Lower leg skin (tissue), 3 donors: ENCODE results near the gene ARMC5.
"Not testable (repeated sequence)": the region's sequence is repeated elsewhere in the genome, so short reads cannot be mapped to it uniquely, and the experiment has no call there.

Source experiments
- POLR2A ChIP-seq, 2 donors: fragments of 450-650 bp; IDR thresholded peaks; one replicate each; pipeline ENCODE4 v1.6.1; 2016 to 2017; ENCODE audit warnings: antibody characterized with exemption in 2 of 2, mild to moderate bottlenecking in 1 of 2, moderate library complexity in 1 of 2
- TF ChIP-seq, protein P1 (sequence below), 3 donors: fragments of 450-650 bp; IDR thresholded peaks; one replicate each; pipeline ENCODE4 v1.5.1; 2016; ENCODE audit warnings: antibody characterized with exemption in 3 of 3, mild to moderate bottlenecking in 3 of 3, moderate library complexity in 2 of 3

DNA sequence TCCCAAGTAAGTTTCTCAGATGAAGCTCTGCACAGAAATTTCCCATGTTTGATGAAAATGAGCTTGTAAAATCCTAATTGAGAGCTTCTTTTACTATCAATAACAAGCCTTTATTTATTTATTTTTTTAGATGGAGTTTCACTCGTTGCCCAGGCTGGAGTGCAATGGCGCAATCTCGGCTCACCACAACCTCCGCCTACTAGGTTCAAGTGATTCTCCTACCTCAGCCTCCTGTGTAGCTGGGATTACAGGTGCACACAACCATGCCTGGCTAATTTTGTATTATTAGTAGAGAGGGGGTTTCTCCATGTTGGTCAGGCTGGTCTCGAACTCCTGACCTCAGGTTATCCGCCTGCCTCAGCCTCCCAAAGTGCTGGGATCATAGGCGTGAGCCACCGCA lies 44.3 kb downstream of the ARMC5 start:
- TF ChIP-seq, protein P1, sequence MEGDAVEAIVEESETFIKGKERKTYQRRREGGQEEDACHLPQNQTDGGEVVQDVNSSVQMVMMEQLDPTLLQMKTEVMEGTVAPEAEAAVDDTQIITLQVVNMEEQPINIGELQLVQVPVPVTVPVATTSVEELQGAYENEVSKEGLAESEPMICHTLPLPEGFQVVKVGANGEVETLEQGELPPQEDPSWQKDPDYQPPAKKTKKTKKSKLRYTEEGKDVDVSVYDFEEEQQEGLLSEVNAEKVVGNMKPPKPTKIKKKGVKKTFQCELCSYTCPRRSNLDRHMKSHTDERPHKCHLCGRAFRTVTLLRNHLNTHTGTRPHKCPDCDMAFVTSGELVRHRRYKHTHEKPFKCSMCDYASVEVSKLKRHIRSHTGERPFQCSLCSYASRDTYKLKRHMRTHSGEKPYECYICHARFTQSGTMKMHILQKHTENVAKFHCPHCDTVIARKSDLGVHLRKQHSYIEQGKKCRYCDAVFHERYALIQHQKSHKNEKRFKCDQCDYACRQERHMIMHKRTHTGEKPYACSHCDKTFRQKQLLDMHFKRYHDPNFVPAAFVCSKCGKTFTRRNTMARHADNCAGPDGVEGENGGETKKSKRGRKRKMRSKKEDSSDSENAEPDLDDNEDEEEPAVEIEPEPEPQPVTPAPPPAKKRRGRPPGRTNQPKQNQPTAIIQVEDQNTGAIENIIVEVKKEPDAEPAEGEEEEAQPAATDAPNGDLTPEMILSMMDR (IDR thresholded peaks at IDR 0.05) = not testable (repeated sequence)
- TF ChIP-seq POLR2A (IDR thresholded peaks at IDR 0.05) = not testable (repeated sequence)
